ENCODE results near the gene IDH3G. TPM values are rescaled to one million over a fixed set of nuclear protein-coding genes. Genes with fewer than 3 reads are reported as not detected.

IDH3G gene
- total and polyA plus RNA-seq, 2 experiments from 2014 or later: 99.8 to 110 TPM

- no peak for TF ChIP-seq CTCF (IDR thresholded peaks at IDR 0.05; ENCODE audit: low read depth, low read length)
- Histone ChIP-seq H3K9me3 (ENCODE audit: low read depth) (no peaks in the 10 kb centered on the region), H3K4me3 (peak within 1 kb of the TSS; percentile 28), H3K27ac (no peak within 1 kb of the TSS), H3K4me1 (ENCODE audit: low read depth) (no peaks in the 10 kb centered on the region), H3K36me3 (no peaks in the 10 kb centered on the region), H3K27me3 (peaks cover 40% of the 10 kb centered on the region)
- DNase-seq (ENCODE audit: low read depth in 1 of 2, low spot score in 1 of 2): peak in 1 of 2 donors; percentile 22
These were observed 35.8 kb upstream of the IDH3G start, which contains the start of gene PDZD4 for GRCh38 chrX:153829799-153830639. Gene PDZD4, minus strand, starts transcription at chrX:153830544. Its CDS starts 246 bp downstream, at chrX:153830298.

- H3K27me3 ChIP-seq: peaks cover 40% of the 10 kb centered on the region
- no peak overlapping the region for H3K27ac ChIP-seq
- H3K36me3 ChIP-seq: no peaks in the 10 kb centered on the region
- no peaks in the 10 kb centered on the region for H3K4me1 ChIP-seq (ENCODE audit: low read depth)
- no peaks in the 10 kb centered on the region for H3K9me3 ChIP-seq (ENCODE audit: low read depth)
- TF ChIP-seq CTCF (IDR thresholded peaks at IDR 0.05; ENCODE audit: low read depth, low read length): no peak
- DNase-seq (ENCODE audit: low read depth in 1 of 2, low spot score in 1 of 2): no peak
- H3K4me3 ChIP-seq: peak overlapping the region; percentile 3
These were observed 35.3 kb upstream of the IDH3G start for GRCh38 chrX:153829549-153829798.

DNA sequence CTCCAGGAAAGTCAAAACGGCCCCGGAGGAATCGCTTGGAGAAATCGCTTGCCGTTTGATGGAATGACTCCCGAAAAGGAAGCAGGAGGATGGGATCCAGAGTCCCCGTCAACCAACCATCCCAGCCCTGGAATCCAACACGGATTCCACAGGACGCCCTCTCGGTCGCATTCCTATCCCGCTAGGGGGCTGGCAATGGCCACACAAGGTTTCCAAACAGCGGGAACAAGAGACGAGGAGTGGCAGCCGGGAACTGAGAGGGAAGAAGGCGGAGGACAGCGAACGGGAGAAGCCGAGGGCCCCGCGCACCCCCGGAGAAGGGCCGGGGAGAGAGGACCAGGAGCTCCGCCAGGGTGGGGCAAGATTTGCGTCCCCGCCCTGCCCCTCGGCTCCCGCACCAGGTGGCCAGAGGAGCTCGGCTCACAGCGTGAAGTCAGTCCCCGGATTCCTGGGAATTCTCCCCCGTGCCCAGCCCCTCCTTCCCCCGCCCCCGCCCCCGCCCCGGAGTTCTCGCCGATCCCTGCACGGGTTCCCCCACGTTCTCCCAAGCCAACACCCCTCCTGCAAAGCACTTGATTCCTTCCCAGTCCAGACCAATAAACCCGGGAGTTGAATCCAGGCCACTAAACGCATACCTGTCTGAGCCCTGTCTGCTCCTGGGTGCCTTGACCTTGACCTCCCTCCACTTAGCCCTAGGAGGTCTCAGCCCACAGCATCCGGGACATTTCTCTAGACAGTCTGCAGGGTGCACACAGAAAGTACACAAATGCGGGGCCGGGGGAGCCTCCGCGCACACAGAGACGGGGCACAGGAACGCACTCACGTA is 34.8 kb upstream of the IDH3G start:
- TF ChIP-seq CTCF (IDR thresholded peaks at IDR 0.05; ENCODE audit: low read depth, low read length): no peak
- Histone ChIP-seq H3K36me3 (no peaks in the 10 kb centered on the region), H3K27me3 (peaks cover 40% of the 10 kb centered on the region), H3K9me3 (ENCODE audit: low read depth) (no peaks in the 10 kb centered on the region), H3K4me3 (peak overlapping the region; percentile 3), H3K27ac (no peak overlapping the region), H3K4me1 (ENCODE audit: low read depth) (no peaks in the 10 kb centered on the region)
- peak; percentile 15 to 54 for DNase-seq (ENCODE audit: low read depth in 1 of 2, low spot score in 1 of 2)

DNA sequence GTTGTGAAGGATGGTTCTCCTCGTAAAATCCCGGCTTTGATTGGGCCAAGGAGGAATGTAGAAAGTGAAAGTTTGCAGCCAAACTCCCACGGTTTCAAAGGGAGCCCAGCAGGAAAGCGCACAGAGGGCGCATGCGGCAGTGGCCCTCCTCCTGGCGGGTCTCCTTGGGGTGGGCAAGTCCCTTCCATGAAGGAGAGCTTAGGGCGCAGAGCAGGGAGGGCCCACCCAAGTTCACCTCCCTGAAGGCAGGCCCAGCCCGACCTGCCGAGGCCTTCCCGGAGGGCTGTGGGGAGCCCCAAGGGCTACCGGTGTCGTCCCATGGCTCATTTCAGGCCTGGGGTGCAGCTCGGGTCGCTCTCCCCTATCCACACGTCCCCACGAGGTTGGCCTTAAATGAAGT is 34.1 kb upstream of the IDH3G start:
- H3K27me3 ChIP-seq: peaks cover 40% of the 10 kb centered on the region

GRCh38 chrX:153827903-153828302 is 33.7 kb upstream of the IDH3G start:
- H3K4me1 ChIP-seq (ENCODE audit: low read depth): no peaks in the 10 kb centered on the region
- no peak for TF ChIP-seq CTCF (IDR thresholded peaks at IDR 0.05; ENCODE audit: low read depth, low read length)
- H3K4me3 ChIP-seq: no peak overlapping the region
- peaks cover 40% of the 10 kb centered on the region for H3K27me3 ChIP-seq
- H3K9me3 ChIP-seq (ENCODE audit: low read depth): no peaks in the 10 kb centered on the region
- H3K36me3 ChIP-seq: no peaks in the 10 kb centered on the region
- no peak for DNase-seq (ENCODE audit: low read depth in 1 of 2, low spot score in 1 of 2)
- H3K27ac ChIP-seq: no peak overlapping the region

More for the DNA sequence above, 34.1 kb upstream of the IDH3G start:
- no peak overlapping the region for H3K27ac ChIP-seq
- H3K4me1 ChIP-seq (ENCODE audit: low read depth): no peaks in the 10 kb centered on the region
- H3K4me3 ChIP-seq: no peak overlapping the region
- TF ChIP-seq CTCF (IDR thresholded peaks at IDR 0.05; ENCODE audit: low read depth, low read length): no peak
- no peaks in the 10 kb centered on the region for H3K36me3 ChIP-seq
- peak in 1 of 2 donors; percentile 14 for DNase-seq (ENCODE audit: low read depth in 1 of 2, low spot score in 1 of 2)
- no peaks in the 10 kb centered on the region for H3K9me3 ChIP-seq (ENCODE audit: low read depth)
